Adrenal gland (tissue), 5 donors: ENCODE measurements around the gene RNF44.

ENCODE experiments used
- CTCF ChIP-seq, 6 experiments: fragments of 450-650 bp in 4 of 6; fragments of 200-600 bp in 2 of 6; sonication (generic) in 1 of 6; IDR thresholded peaks; 1 replicate in 5 of 6; 2 replicates in 1 of 6; pipeline versions ENCODE4 v1.5.1 to v1.8.0; 2016 to 2021; ENCODE audit warnings: antibody characterized with exemption in 6 of 6, mild to moderate bottlenecking in 2 of 6, moderate library complexity in 1 of 6
- POLR2A ChIP-seq, 2 donors: fragments of 450-650 bp; IDR thresholded peaks; one replicate each; pipeline ENCODE4 v1.6.1; 2017; ENCODE audit warnings: antibody characterized with exemption in 2 of 2, mild to moderate bottlenecking in 2 of 2, moderate library complexity in 1 of 2
- donor health status: DM: no; HTN: no; CAD: no.

DNA sequence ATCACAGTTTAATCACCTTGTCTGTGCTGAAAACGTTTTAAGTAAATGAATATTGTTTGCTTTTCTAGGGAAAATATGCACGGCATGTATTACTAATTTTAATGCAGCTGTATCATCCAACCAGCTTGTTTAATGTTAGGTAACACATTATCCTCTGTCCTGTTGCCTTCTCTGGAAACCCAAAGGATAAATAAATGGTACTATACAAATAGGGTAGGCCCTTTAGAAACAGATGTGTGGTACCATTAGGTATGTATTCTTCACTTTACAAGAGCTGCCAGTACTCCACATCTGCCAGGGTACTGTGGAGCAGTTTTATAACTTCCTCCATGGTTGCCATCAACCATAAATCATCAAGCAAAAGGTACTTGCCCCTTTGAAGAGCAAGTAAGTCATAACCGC is 46.1 kb downstream of the RNF44 start:
- no peak for TF ChIP-seq CTCF (IDR thresholded peaks at IDR 0.05)
- no peak for TF ChIP-seq POLR2A (IDR thresholded peaks at IDR 0.05)
